Measurements from ENCODE around the gene PCDHAC2. TPM values are rescaled to one million over a fixed set of nuclear protein-coding genes. Genes with fewer than 3 reads are reported as not detected.

PCDHAC2 gene
- polyA plus RNA-seq, 2 of the 4 experiments (the other 2 are of a cell fraction) = 1.2 to 5.3 TPM

DNA sequence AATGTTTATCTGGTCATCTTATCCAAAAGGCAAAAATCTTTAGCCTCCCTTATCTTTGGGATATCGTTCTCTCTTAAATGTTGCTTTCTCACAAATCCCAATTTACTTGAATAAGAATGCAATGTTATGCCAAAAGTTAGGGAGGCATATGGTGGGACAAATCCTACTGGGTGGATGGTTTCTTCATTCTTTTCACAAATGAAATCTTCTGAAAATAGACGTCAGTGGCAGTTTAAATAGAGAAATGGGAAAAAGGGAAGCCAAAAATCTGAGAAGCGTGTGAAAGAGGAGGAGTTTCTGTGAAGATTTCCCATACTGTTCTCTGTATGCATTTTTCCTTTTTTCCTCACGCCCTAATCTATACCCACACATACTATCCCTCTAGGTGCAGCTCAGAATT lies 42.7 kb upstream of the PCDHAC2 start (continued):
- no peak for TF ChIP-seq MAX (IDR thresholded peaks at IDR 0.05)

- 25% methylated on average over 21 of the region's 41 CpGs for WGBS (ENCODE audit: missing lambda C conversion rate)
- Histone ChIP-seq H3K4me1 (0 out of 3 replicates have a peak, but pooled peaks cover 4% of the 10 kb centered on the region), H3K9me3 (no peaks in the 10 kb centered on the region), H3K27ac (peak within 1 kb of the TSS; percentile 54 to 80), H3K4me3 (peak within 1 kb of the TSS; percentile 53), H3K4me2 (peak within 1 kb of the TSS; percentile 77)
- TF ChIP-seq, protein P1, sequence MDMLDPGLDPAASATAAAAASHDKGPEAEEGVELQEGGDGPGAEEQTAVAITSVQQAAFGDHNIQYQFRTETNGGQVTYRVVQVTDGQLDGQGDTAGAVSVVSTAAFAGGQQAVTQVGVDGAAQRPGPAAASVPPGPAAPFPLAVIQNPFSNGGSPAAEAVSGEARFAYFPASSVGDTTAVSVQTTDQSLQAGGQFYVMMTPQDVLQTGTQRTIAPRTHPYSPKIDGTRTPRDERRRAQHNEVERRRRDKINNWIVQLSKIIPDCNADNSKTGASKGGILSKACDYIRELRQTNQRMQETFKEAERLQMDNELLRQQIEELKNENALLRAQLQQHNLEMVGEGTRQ (IDR thresholded peaks at IDR 0.05) = no peak
- TF ChIP-seq MAFK (IDR thresholded peaks at IDR 0.05; ENCODE audit: partially characterized antibody) = no peak
- no peak for TF ChIP-seq PHF8 (IDR thresholded peaks at IDR 0.05; ENCODE audit: borderline replicate concordance, low read depth)
- TF ChIP-seq BHLHE40 (IDR thresholded peaks at IDR 0.05; ENCODE audit: low read depth, low read length) = no peak
- no peak for TF ChIP-seq HOXB5 (CRISPR knock-in tag; IDR thresholded peaks at IDR 0.05)
- no peak for TF ChIP-seq EP300 (IDR thresholded peaks at IDR 0.05)
- no peak for TF ChIP-seq MAX (IDR thresholded peaks at IDR 0.05)
- TF ChIP-seq CBX8 (IDR thresholded peaks at IDR 0.05) = no peak
- no peak for TF ChIP-seq MAZ (IDR thresholded peaks at IDR 0.05; ENCODE audit: borderline replicate concordance, low read depth, low read length)
- no peak for TF ChIP-seq EHMT2 (IDR thresholded peaks at IDR 0.05; ENCODE audit: low read depth)
- peak in 1 of 2 experiments; percentile 47 for DNase-seq (ENCODE audit: low read depth in 1 of 2, low spot score in 1 of 2)
- FAIRE-seq = no peak
- ATAC-seq = peak; percentile 84 to 85
- CTCF ChIA-PET = interaction anchor here (0.6 to 4.3 kb wide), 37 partner anchors 9 to 520 kb away, joined by 3 to 77 read pairs (median 6); partner anchors contain the start of genes PCDHA12, PCDHA13, PCDHA4 and PCDHA5
- POLR2A ChIA-PET = interaction anchor here (0.9 to 2.1 kb wide), 5 partner anchors 45 to 115 kb away, joined by 3 to 30 read pairs (median 6); partner anchors contain the start of gene PCDHA5
These were observed 40.4 kb upstream of the PCDHAC2 start, which contains the start of gene PCDHAC1 for GRCh38 chr5:140925806-140926442. Gene PCDHAC1, plus strand, starts transcription at chr5:140926299. Its CDS starts 594 bp downstream, at chr5:140926893.

- CTCF ChIA-PET = interaction anchor here (0.6 to 4.3 kb wide), 52 partner anchors 9 to 521 kb away, joined by 3 to 77 read pairs (median 4); partner anchors contain the start of genes PCDHA1, PCDHA11, PCDHA12 and PCDHA13
- 2% methylated on average over 41 of the region's 74 CpGs for WGBS (ENCODE audit: missing lambda C conversion rate)
- no peak for FAIRE-seq
- peak overlapping the region; percentile 53 for H3K4me3 ChIP-seq
- ATAC-seq = peak; percentile 98 to 99
- H3K9me3 ChIP-seq = no peaks in the 10 kb centered on the region
- POLR2A ChIA-PET = interaction anchor here (0.6 to 2.1 kb wide), 7 partner anchors 44 to 648 kb away, joined by 3 to 30 read pairs (median 5); partner anchors contain the start of gene PCDHA5
- 0 out of 3 replicates have a peak, but pooled peaks cover 4% of the 10 kb centered on the region for H3K4me1 ChIP-seq
- H3K27ac ChIP-seq = peak overlapping the region; percentile 54 to 80
- H3K4me2 ChIP-seq = peak overlapping the region; percentile 77
- peak; percentile 76 to 84 for DNase-seq (ENCODE audit: low read depth in 1 of 2, low spot score in 1 of 2)
- TF ChIP-seq RAD21 (conservative IDR thresholded peaks at IDR 0.05 in 1 of 2, IDR thresholded peaks at IDR 0.05 in 1 of 2) (peak; percentile 67 to 81), JUNB (IDR thresholded peaks at IDR 0.05) (no peak), MAZ (IDR thresholded peaks at IDR 0.05; ENCODE audit: borderline replicate concordance, low read depth, low read length) (no peak), PHF8 (IDR thresholded peaks at IDR 0.05; ENCODE audit: borderline replicate concordance, low read depth) (no peak), FOXS1 (CRISPR knock-in tag; IDR thresholded peaks at IDR 0.05) (no peak), TFCP2L1 (CRISPR knock-in tag; IDR thresholded peaks at IDR 0.05) (no peak), MAFK (IDR thresholded peaks at IDR 0.05; ENCODE audit: partially characterized antibody) (no peak), FOSL2 (IDR thresholded peaks at IDR 0.05) (no peak), FOSL2 (CRISPR knock-in tag; IDR thresholded peaks at IDR 0.05) (no peak), CBX2 (IDR thresholded peaks at IDR 0.05; ENCODE audit: borderline replicate concordance, low read depth) (no peak), RFX5 (IDR thresholded peaks at IDR 0.05) (no peak), HOXB5 (CRISPR knock-in tag; IDR thresholded peaks at IDR 0.05) (no peak), MYC (IDR thresholded peaks at IDR 0.05; ENCODE audit: borderline replicate concordance, low read length) (0 out of 2 replicates have a peak, but pooled peaks have one; percentile 19), POLR2A (IDR thresholded peaks at IDR 0.05; ENCODE audit: low read length) (no peak), NFE2L2 (conservative IDR thresholded peaks at IDR 0.05; ENCODE audit: low read length) (no peak), KDM1A (IDR thresholded peaks at IDR 0.05; ENCODE audit: low read depth) (no peak), ESRRA (IDR thresholded peaks at IDR 0.05; ENCODE audit: borderline replicate concordance, low read length) (no peak), RNF2 (IDR thresholded peaks at IDR 0.05; ENCODE audit: borderline replicate concordance, low read depth) (no peak), POLR2AphosphoS2 (conservative IDR thresholded peaks at IDR 0.05; ENCODE audit: low read length) (no peak), CBX8 (IDR thresholded peaks at IDR 0.05) (no peak), EHF (CRISPR knock-in tag; IDR thresholded peaks at IDR 0.05) (no peak)
- TF ChIP-seq, protein P2, sequence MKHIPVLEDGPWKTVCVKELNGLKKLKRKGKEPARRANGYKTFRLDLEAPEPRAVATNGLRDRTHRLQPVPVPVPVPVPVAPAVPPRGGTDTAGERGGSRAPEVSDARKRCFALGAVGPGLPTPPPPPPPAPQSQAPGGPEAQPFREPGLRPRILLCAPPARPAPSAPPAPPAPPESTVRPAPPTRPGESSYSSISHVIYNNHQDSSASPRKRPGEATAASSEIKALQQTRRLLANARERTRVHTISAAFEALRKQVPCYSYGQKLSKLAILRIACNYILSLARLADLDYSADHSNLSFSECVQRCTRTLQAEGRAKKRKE (CRISPR knock-in tag; IDR thresholded peaks at IDR 0.05; ENCODE audit: low read depth) = no peak
- TF ChIP-seq, protein P3, sequence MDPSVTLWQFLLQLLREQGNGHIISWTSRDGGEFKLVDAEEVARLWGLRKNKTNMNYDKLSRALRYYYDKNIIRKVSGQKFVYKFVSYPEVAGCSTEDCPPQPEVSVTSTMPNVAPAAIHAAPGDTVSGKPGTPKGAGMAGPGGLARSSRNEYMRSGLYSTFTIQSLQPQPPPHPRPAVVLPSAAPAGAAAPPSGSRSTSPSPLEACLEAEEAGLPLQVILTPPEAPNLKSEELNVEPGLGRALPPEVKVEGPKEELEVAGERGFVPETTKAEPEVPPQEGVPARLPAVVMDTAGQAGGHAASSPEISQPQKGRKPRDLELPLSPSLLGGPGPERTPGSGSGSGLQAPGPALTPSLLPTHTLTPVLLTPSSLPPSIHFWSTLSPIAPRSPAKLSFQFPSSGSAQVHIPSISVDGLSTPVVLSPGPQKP (IDR thresholded peaks at IDR 0.05; ENCODE audit: low read depth, low read length) = no peak
- TF ChIP-seq, protein P1 (IDR thresholded peaks at IDR 0.05) = no peak
These were observed 39.6 kb upstream of the PCDHAC2 start for GRCh38 chr5:140926443-140927227.

All from A549 (cell line).